ENCODE measurements around the gene RAB11FIP3.

RAB11FIP3 gene

GRCh38 chr16:534135-534534 is 108.7 kb downstream of the RAB11FIP3 start:
- Histone ChIP-seq H3K27me3 (no peaks in the 10 kb centered on the region), H3K36me3 (peaks cover 31% of the 10 kb centered on the region), H3K9me3 (no peaks in the 10 kb centered on the region), H3K4me3 (ENCODE audit: low read depth in 1 of 2, low read length in 1 of 2) (no peak overlapping the region), H3K4me1 (ENCODE audit: control insufficient read depth in 1 of 2, insufficient read depth in 1 of 2, low read depth in 1 of 2, low read length in 1 of 2) (peaks cover 5 to 7% of the 10 kb centered on the region in 2 experiments), H3K27ac (no peak overlapping the region)
- no peak for TF ChIP-seq CTCF (IDR thresholded peaks at IDR 0.05)

DNA sequence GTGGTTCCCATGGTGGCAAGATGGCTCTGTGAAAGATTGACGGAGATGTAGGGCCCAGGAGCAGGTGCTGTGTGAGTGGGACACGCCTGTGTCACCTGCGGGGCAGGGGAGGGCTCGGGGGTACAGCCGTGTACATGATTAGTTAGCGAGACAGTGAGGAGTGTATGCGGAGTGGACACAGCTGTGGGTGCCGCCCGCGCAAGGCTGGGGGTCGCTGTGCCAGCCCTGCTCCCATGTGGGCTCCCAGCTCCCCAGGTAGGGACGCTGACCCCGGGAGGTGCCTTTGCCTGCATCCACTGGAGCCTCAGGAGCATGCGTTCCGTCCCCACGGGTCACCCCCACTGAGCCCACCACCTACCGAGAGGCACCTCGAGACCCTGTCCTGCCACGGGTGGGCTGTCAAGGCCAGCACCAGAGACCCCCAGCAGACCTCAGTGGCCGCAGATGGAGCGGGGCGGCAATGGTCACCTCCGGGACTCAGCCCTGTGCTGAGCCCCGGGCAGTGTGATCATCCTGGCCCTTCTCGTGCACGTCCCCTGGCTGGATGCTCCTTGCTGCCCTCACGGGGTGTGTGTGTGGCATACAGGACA is 109.5 kb downstream of the RAB11FIP3 start:
- TF ChIP-seq CTCF (IDR thresholded peaks at IDR 0.05) = no peak
- H3K27me3 ChIP-seq = no peaks in the 10 kb centered on the region
- no peak overlapping the region for H3K27ac ChIP-seq
- H3K9me3 ChIP-seq = no peaks in the 10 kb centered on the region
- no peaks in the 10 kb centered on the region for H3K4me1 ChIP-seq (ENCODE audit: control insufficient read depth in 1 of 2, insufficient read depth in 1 of 2, low read depth in 1 of 2, low read length in 1 of 2)
- H3K4me3 ChIP-seq (ENCODE audit: low read depth in 1 of 2, low read length in 1 of 2) = no peak overlapping the region
- H3K36me3 ChIP-seq = peaks cover 31% of the 10 kb centered on the region

DNA sequence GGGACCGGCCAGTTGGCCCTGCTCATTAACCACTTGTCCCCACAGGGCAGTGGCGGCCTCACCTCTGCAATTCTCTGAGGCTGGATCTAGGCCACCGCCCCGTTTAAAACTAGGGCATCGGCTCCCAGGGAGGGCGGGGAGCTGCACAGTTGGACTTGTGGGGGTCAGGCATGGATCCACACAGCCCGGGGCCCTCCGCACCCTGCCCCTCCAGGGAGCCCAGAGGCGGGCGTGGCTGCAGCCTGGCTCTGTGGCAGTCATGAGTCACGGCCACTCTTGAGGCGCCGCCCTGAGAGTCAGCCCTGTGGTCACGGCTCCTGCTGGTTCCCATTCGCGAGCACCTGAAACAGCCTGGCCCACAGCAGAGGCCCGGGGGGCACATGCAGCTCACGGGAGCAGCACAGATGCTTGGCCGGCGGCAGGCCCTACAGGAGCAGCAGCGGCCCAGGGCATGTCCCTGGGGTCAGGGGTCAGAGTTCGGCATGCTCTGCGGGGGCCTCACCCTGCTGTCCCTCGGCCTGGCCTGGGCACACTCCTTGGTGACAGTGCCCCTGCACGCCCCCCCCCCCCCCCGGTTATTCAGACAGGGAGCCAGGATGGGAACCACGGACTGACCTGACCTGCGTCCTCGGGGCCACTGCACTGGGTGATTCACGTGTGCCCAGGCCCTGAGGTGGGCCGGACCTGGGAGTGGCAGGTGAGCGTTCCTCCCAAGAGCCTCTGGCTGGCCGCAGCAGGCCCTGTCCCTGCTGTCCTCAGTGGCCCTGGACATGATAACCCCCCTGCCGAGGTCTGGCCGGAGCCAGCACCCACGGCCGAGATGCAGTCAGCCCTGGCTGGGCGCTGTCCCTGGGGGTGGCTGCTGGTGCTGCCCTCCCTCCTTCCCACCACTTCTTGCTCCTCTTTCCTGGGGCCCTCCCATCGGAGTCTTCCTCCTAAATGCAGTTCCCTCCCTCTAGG is 110.3 kb downstream of the RAB11FIP3 start:
- no peak for TF ChIP-seq CTCF (IDR thresholded peaks at IDR 0.05)
- no peak overlapping the region for H3K27ac ChIP-seq
- H3K36me3 ChIP-seq = peaks cover 39% of the 10 kb centered on the region
- no peaks in the 10 kb centered on the region for H3K27me3 ChIP-seq
- no peaks in the 10 kb centered on the region for H3K9me3 ChIP-seq
- H3K4me3 ChIP-seq (ENCODE audit: low read depth in 1 of 2, low read length in 1 of 2) = no peak overlapping the region
- no peaks in the 10 kb centered on the region for H3K4me1 ChIP-seq (ENCODE audit: control insufficient read depth in 1 of 2, insufficient read depth in 1 of 2, low read depth in 1 of 2, low read length in 1 of 2)

DNA sequence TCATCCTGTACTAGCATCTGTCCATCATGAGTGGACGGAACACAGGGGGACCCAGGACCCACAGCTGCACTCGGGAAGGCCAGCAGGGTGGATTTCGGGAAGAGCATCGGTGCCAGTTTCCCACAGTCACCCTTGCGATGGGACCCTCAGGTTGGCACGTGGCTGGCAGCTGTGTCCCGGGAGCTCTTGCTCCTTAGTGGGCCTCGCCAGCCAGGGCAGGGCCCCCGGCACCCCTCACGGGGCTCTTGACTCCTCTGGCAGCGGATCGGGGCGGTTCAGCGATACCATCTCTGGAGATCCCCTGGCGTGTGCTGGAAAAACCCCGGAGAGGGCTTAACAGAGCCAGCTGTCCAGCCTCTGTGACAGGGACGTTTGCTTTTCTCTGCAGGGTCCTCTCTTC is 111.3 kb downstream of the RAB11FIP3 start:
- Histone ChIP-seq H3K27ac (no peak overlapping the region), H3K4me1 (ENCODE audit: control insufficient read depth in 1 of 2, insufficient read depth in 1 of 2, low read depth in 1 of 2, low read length in 1 of 2) (no peaks in the 10 kb centered on the region), H3K27me3 (no peaks in the 10 kb centered on the region), H3K9me3 (no peaks in the 10 kb centered on the region), H3K36me3 (peaks cover 42% of the 10 kb centered on the region), H3K4me3 (ENCODE audit: low read depth in 1 of 2, low read length in 1 of 2) (no peak overlapping the region)
- TF ChIP-seq CTCF (IDR thresholded peaks at IDR 0.05) = no peak

DNA sequence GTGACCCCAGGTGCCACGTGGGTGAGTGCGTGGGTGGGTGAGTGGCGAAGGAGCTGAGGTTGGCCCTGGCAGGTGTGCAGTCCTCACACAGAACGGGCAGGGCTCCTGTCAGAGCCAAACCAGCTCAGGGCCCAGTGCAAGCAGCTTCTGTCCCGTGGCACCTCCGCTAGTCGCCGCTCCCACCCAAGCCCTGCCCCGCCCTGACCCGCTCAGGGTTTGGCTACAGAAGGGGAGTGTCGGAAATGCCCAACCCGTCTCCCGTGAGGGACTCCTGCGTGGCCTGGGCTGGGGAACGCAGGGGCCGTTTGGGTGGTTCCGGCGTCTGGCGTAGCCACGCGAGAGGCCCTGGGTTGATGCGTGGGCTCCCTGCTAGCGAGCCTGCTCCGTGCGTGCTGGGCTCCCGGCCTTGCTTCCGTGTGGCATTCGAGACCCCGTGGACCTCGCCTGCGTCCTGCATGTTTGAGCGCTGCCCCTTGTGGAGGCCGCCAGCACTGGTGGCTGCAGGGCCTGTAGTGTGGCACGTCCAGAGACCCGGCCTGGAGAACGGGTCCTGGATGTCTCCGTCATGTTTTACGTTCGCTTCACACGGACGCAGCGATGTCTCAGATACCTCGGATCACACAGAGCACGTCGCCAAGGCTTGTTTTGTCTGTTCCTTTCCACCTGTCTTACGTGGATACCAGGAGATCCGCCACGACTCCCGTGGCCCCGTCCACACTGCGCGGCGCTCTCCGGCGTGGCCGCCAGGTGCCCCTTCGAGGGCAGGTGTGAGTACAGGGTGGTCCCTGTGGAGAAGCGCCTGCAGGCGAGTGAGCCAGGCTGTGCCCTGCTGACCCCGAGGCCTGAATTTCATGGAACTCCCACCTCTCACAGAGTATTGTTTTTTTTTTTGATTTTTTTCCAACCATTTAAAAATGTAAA is 112.2 kb downstream of the RAB11FIP3 start:
- Histone ChIP-seq H3K27me3 (no peaks in the 10 kb centered on the region), H3K4me1 (ENCODE audit: control insufficient read depth in 1 of 2, insufficient read depth in 1 of 2, low read depth in 1 of 2, low read length in 1 of 2) (no peaks in the 10 kb centered on the region), H3K36me3 (peaks cover 42% of the 10 kb centered on the region), H3K27ac (no peak overlapping the region), H3K9me3 (no peaks in the 10 kb centered on the region), H3K4me3 (ENCODE audit: low read depth in 1 of 2, low read length in 1 of 2) (no peak overlapping the region)
- TF ChIP-seq CTCF (IDR thresholded peaks at IDR 0.05) = no peak
